ENCODE data around the gene ZNF850.

DNA sequence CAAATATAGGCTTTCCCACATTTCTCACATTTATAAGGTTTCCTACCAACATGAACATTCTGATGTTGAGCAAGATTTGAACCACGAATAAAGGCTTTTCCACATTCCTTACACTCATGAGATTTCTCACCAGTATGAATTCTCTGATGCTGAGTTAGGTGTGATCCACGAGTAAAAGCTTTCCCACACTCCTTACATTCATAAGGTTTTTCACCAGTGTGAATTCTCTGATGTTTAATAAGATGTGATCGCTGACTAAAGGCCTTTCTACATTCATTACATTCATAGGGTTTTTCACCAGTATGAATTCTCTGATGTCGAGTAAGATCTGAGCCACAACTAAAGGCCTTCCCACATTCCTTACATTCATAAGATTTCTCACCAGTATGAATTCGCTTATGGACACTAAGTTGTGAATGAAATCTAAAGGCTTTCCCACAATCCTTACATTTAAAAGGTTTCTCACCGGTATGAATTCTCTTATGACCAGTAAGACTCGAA, 46.6 kb upstream of the ZNF850 start:
- TF ChIP-seq, protein P1, sequence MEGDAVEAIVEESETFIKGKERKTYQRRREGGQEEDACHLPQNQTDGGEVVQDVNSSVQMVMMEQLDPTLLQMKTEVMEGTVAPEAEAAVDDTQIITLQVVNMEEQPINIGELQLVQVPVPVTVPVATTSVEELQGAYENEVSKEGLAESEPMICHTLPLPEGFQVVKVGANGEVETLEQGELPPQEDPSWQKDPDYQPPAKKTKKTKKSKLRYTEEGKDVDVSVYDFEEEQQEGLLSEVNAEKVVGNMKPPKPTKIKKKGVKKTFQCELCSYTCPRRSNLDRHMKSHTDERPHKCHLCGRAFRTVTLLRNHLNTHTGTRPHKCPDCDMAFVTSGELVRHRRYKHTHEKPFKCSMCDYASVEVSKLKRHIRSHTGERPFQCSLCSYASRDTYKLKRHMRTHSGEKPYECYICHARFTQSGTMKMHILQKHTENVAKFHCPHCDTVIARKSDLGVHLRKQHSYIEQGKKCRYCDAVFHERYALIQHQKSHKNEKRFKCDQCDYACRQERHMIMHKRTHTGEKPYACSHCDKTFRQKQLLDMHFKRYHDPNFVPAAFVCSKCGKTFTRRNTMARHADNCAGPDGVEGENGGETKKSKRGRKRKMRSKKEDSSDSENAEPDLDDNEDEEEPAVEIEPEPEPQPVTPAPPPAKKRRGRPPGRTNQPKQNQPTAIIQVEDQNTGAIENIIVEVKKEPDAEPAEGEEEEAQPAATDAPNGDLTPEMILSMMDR (IDR thresholded peaks at IDR 0.05) = no peak
- TF ChIP-seq POLR2AphosphoS5 (IDR thresholded peaks at IDR 0.05) = no peak

Data from suprapubic skin (tissue), 3 donors.